AG04450 (cell line): ENCODE results near the gene TMTC4. TPM values are rescaled to one million over a fixed set of nuclear protein-coding genes. Genes with fewer than 3 reads are reported as not detected.

Experiments
- CTCF ChIA-PET: fragments of 300-600, 350-600 bp; formaldehyde crosslinking; extraction: SDS; loops from one replicate; lab custom pipeline; 2022; ENCODE audit warnings: antibody characterized with exemption, inconsistent platforms; lab: Charles Lee
- POLR2A ChIA-PET: fragments of 350-600 bp; formaldehyde crosslinking; extraction: SDS; loops from one replicate; lab custom pipeline; 2021; ENCODE audit warnings: antibody characterized with exemption, inconsistent platforms; lab: Yijun Ruan, JAX
- DNase-seq: peaks from one replicate; pipeline ENCODE4 v3.0.0-alpha.2; 2011; ENCODE audit warnings: low read depth, low spot score
- H3K27ac ChIP-seq: one replicate; pipeline ENCODE4 v1.5.1; 2012; ENCODE audit warnings: low read depth, low read length, control low read depth
- H3K27me3 ChIP-seq: one replicate; pipeline ENCODE4 v1.6.0; 2012; ENCODE audit warnings: low read length; ENCODE audit not compliant: control insufficient read depth, insufficient read depth
- H3K4me3 ChIP-seq: 2 replicates; pipeline ENCODE4 v1.5.1; 2011; ENCODE audit warnings: mild to moderate bottlenecking, low read depth, low read length, control low read depth
- H3K9me3 ChIP-seq: 2 replicates; pipeline ENCODE4 v1.5.1; 2012; ENCODE audit warnings: low read length; ENCODE audit not compliant: control insufficient read depth, insufficient read depth
- polyA plus RNA-seq: library from polyadenylated mRNA; depleted of rRNA; stranded (reverse); fragments of >200 nt; gene quantifications from 2 replicates; pipeline ENCODE4 v1.2.3, GENCODE V29; 2011; rRNA removed
- TF ChIP-seq, protein P1 (sequence below): IDR thresholded peaks from 2 replicates; pipeline ENCODE4 v1.5.1; 2011; ENCODE audit warnings: low read depth, low read length, control low read depth, inconsistent platforms

TMTC4 gene
- polyA plus RNA-seq, 1 experiment, result 22.2 TPM

DNA sequence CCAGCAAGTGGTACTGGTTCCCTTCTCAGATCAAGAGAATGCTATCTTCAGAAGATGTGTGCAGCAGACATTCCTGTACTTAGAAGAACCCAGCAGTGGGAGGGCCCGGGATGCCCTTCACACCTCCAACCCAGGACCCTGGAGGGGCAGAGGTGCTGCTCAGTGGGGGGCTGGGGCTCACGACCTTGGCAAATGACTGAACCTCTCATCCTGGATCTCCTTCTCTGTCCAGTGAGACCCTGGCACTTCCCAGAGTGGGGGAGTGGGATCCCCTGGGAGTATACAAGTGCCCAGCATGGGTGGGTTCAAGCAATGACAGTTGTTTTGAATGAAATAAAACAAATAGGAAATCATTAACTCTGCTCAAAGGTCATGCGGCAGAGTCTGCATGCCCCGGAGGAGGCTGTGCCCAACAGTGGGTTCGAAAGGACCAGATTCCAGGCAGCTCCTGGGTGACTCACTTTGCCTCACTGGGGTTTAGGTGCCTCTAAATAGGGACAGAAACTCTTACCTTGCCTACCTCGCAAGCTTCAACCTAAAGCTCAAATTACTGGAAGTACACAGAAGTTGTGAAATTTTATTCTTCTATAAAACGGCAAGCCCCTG, 112.9 kb downstream of the TMTC4 start:
- no peak overlapping the region for H3K4me3 ChIP-seq
- TF ChIP-seq, protein P1, sequence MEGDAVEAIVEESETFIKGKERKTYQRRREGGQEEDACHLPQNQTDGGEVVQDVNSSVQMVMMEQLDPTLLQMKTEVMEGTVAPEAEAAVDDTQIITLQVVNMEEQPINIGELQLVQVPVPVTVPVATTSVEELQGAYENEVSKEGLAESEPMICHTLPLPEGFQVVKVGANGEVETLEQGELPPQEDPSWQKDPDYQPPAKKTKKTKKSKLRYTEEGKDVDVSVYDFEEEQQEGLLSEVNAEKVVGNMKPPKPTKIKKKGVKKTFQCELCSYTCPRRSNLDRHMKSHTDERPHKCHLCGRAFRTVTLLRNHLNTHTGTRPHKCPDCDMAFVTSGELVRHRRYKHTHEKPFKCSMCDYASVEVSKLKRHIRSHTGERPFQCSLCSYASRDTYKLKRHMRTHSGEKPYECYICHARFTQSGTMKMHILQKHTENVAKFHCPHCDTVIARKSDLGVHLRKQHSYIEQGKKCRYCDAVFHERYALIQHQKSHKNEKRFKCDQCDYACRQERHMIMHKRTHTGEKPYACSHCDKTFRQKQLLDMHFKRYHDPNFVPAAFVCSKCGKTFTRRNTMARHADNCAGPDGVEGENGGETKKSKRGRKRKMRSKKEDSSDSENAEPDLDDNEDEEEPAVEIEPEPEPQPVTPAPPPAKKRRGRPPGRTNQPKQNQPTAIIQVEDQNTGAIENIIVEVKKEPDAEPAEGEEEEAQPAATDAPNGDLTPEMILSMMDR, result no peak
- ChIA-PET POLR2A (no interaction called here), CTCF (interaction anchor here (1.9 to 2.9 kb wide), 2 partner anchors 12 to 905 kb away, joined by 4 to 18 read pairs; no protein-coding TSS in a partner anchor)
- DNase-seq, result no peak
- no peaks in the 10 kb centered on the region for H3K27me3 ChIP-seq
- H3K27ac ChIP-seq, result no peak overlapping the region
- peaks cover 5% of the 10 kb centered on the region for H3K9me3 ChIP-seq

DNA sequence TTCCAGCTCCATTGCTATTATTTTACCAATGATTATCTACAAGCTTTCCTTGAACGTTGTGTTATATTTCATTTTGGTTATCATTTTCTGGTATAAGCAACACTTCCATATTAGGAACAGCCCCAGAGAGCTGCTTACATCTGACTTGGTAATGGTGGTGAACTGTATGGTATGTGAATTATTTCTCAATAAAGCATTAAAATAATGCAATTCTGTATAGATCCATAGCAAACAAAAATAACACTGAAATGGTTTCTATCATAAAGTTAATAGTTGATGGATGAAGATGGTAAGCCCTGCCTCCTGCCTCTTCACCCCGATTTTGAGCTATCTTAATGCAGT, 113.5 kb downstream of the TMTC4 start:
- no peaks in the 10 kb centered on the region for H3K27me3 ChIP-seq
- DNase-seq, result no peak
- no peak overlapping the region for H3K27ac ChIP-seq
- TF ChIP-seq, protein P1, result no peak
- H3K4me3 ChIP-seq, result no peak overlapping the region
- H3K9me3 ChIP-seq, result peaks cover 5% of the 10 kb centered on the region
- ChIA-PET CTCF (interaction anchor here (1.1 to 2.9 kb wide), 3 partner anchors 12 to 905 kb away, joined by 3 to 18 read pairs (median 4); no protein-coding TSS in a partner anchor), POLR2A (no interaction called here)

DNA sequence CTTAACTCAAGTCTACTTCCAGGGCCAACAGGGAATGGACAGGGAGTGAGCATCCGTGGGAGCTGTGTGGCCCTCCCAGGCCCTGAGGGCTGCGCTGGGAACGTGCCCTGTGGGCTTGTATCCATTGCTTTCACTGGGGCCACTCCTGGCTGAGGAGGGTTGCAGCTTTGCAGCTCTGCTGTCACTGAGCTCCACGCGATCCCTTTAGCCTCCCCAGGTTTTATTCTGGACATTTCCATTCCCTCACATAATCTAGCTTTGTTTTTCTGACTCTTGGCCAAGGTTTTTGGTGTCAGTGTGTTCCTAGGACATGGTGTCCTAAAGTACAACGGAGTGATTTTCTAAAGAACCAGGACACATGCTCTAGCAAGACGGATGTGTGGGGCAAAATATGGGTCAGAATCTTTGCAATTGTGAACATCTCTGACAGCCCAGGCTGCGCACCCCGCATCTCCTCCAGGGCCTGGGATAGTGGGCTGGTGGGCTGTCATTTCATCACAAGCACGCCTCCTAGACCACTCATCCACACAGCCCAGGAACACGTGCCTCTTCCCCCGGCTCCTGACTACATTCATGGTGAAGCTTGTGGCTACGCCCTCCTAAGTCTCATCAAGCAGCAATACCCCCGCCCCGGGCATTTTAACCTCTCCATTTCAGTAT, 114.0 kb downstream of the TMTC4 start:
- H3K4me3 ChIP-seq, result no peak overlapping the region
- H3K27me3 ChIP-seq, result no peaks in the 10 kb centered on the region
- peaks cover 1% of the 10 kb centered on the region for H3K9me3 ChIP-seq
- DNase-seq, result no peak
- TF ChIP-seq, protein P1, result no peak
- POLR2A ChIA-PET, result no interaction called here
- peak overlapping the region; percentile 11 for H3K27ac ChIP-seq
- CTCF ChIA-PET, result interaction anchor here (1.1 to 2.9 kb wide), 3 partner anchors 13 to 904 kb away, joined by 3 to 18 read pairs (median 4); no protein-coding TSS in a partner anchor

DNA sequence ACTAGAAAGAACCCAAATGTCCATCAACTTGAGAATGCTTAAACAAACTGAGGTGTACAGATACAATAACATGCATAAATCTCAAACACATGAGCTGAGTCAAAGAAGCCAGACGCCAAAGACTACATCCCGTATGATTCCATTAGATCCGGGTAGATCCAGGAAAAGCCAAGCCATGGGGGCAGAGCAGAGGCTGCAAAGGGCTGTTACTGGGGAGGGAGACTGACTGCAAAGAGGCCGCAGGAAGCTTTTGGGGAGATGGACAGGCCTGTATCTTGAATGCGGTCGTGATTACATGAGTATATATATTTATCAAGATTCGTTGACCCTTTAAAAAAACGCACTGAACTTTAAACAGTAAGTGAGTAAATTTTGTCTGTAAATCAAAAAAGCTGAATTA, 114.7 kb downstream of the TMTC4 start:
- Histone ChIP-seq H3K27ac (no peak overlapping the region), H3K9me3 (no peaks in the 10 kb centered on the region), H3K4me3 (no peak overlapping the region), H3K27me3 (no peaks in the 10 kb centered on the region)
- no peak for DNase-seq
- ChIA-PET CTCF (interaction anchor here (0.6 to 2.9 kb wide), 4 partner anchors 14 to 904 kb away, joined by 3 to 18 read pairs (median 4); no protein-coding TSS in a partner anchor), POLR2A (no interaction called here)
- TF ChIP-seq, protein P1, result no peak

Other genes with a start within 250 kb of the TMTC4 start
- gene GGACT, start 86.0 kb downstream of the TMTC4 start, polyA plus RNA-seq, result 6.2 and 7.6 TPM in 2 replicates